Measurements from ENCODE around the gene WWC1. TPM values are rescaled to one million over a fixed set of nuclear protein-coding genes. Genes with fewer than 3 reads are reported as not detected.

Gene WWC1
- total RNA-seq, 2 donors from 2014 or later = not detected

- no peak for DNase-seq (ENCODE audit: low spot score)
- Mint-ChIP-seq H3K27me3 (peaks cover 0 to 4% of the 10 kb centered on the region in 2 donors), H3K4me3 (no peak overlapping the region), H3K36me3 (no peaks in the 10 kb centered on the region), H3K4me1 (ENCODE audit: low read depth in 2 of 2) (no peaks in the 10 kb centered on the region), H3K9me3 (no peaks in the 10 kb centered on the region), H3K27ac (no peak overlapping the region)
- no peak for ATAC-seq
These were observed 87.3 kb downstream of the WWC1 start for GRCh38 chr5:168378741-168379140.

GRCh38 chr5:168382421-168382820, 91.0 kb downstream of the WWC1 start:
- DNase-seq (ENCODE audit: low spot score) (no peak), ATAC-seq (no peak)
- no peaks in the 10 kb centered on the region for H3K4me1 Mint-ChIP-seq (ENCODE audit: low read depth in 2 of 2)
- no peak overlapping the region for H3K4me3 Mint-ChIP-seq
- no peaks in the 10 kb centered on the region for H3K36me3 Mint-ChIP-seq
- peaks cover 3% of the 10 kb centered on the region for H3K9me3 Mint-ChIP-seq
- H3K27ac Mint-ChIP-seq = no peak overlapping the region
- peaks cover 0 to 4% of the 10 kb centered on the region in 2 donors for H3K27me3 Mint-ChIP-seq

- H3K27me3 Mint-ChIP-seq = peaks cover 0 to 27% of the 10 kb centered on the region in 2 donors
- no peaks in the 10 kb centered on the region for H3K4me1 Mint-ChIP-seq (ENCODE audit: low read depth in 2 of 2)
- H3K27ac Mint-ChIP-seq = no peak overlapping the region
- peaks cover 8% of the 10 kb centered on the region for H3K9me3 Mint-ChIP-seq
- H3K4me3 Mint-ChIP-seq = no peak overlapping the region
- ATAC-seq (no peak), DNase-seq (ENCODE audit: low spot score) (no peak)
- peaks cover 11% of the 10 kb centered on the region for H3K36me3 Mint-ChIP-seq
These were observed 99.0 kb downstream of the WWC1 start for GRCh38 chr5:168390491-168390890.

- Mint-ChIP-seq H3K4me3 (no peak overlapping the region), H3K27me3 (peaks cover 0 to 21% of the 10 kb centered on the region in 2 donors), H3K36me3 (peaks cover 11% of the 10 kb centered on the region), H3K27ac (no peak overlapping the region), H3K4me1 (ENCODE audit: low read depth in 2 of 2) (no peaks in the 10 kb centered on the region), H3K9me3 (peaks cover 7% of the 10 kb centered on the region)
- ATAC-seq (no peak), DNase-seq (ENCODE audit: low spot score) (no peak)
These were observed 102.3 kb downstream of the WWC1 start for GRCh38 chr5:168393773-168394172.

- Mint-ChIP-seq H3K4me1 (ENCODE audit: low read depth in 2 of 2) (no peaks in the 10 kb centered on the region), H3K27me3 (peaks cover 5% of the 10 kb centered on the region in 2 donors), H3K36me3 (no peaks in the 10 kb centered on the region), H3K27ac (no peak overlapping the region), H3K4me3 (no peak overlapping the region), H3K9me3 (no peaks in the 10 kb centered on the region)
- DNase-seq (ENCODE audit: low spot score) (no peak), ATAC-seq (no peak)
These were observed 109.2 kb downstream of the WWC1 start for GRCh38 chr5:168400429-168401220.

GRCh38 chr5:168401226-168401625, 109.8 kb downstream of the WWC1 start:
- H3K4me1 Mint-ChIP-seq (ENCODE audit: low read depth in 2 of 2) = no peaks in the 10 kb centered on the region
- no peak overlapping the region for H3K27ac Mint-ChIP-seq
- DNase-seq (ENCODE audit: low spot score) (no peak), ATAC-seq (no peak)
- no peaks in the 10 kb centered on the region for H3K36me3 Mint-ChIP-seq
- peaks cover 5% of the 10 kb centered on the region in 2 donors for H3K27me3 Mint-ChIP-seq
- H3K9me3 Mint-ChIP-seq = no peaks in the 10 kb centered on the region
- H3K4me3 Mint-ChIP-seq = no peak overlapping the region

GRCh38 chr5:168401880-168402279, 110.4 kb downstream of the WWC1 start:
- no peak for DNase-seq (ENCODE audit: low spot score)
- ATAC-seq = no peak
- no peak overlapping the region for H3K27ac Mint-ChIP-seq
- H3K36me3 Mint-ChIP-seq = no peaks in the 10 kb centered on the region
- H3K9me3 Mint-ChIP-seq = no peaks in the 10 kb centered on the region
- no peak overlapping the region for H3K4me3 Mint-ChIP-seq
- H3K27me3 Mint-ChIP-seq = peaks cover 5% of the 10 kb centered on the region in 2 donors
- no peaks in the 10 kb centered on the region for H3K4me1 Mint-ChIP-seq (ENCODE audit: low read depth in 2 of 2)

GRCh38 chr5:168404365-168404764, 112.9 kb downstream of the WWC1 start:
- Mint-ChIP-seq H3K4me3 (no peak overlapping the region), H3K27me3 (peaks cover 5 to 11% of the 10 kb centered on the region in 2 donors), H3K27ac (no peak overlapping the region), H3K9me3 (no peaks in the 10 kb centered on the region), H3K36me3 (no peaks in the 10 kb centered on the region), H3K4me1 (ENCODE audit: low read depth in 2 of 2) (peaks cover under 1 to 12% of the 10 kb centered on the region in 2 donors)
- ATAC-seq = no peak
- no peak for DNase-seq (ENCODE audit: low spot score)

GRCh38 chr5:168407211-168407610, 115.8 kb downstream of the WWC1 start:
- Mint-ChIP-seq H3K4me3 (no peak overlapping the region), H3K27ac (no peak overlapping the region), H3K4me1 (ENCODE audit: low read depth in 2 of 2) (peaks cover 4 to 22% of the 10 kb centered on the region in 2 donors), H3K27me3 (peaks cover 2 to 7% of the 10 kb centered on the region in 2 donors), H3K9me3 (no peaks in the 10 kb centered on the region), H3K36me3 (no peaks in the 10 kb centered on the region)
- no peak for DNase-seq (ENCODE audit: low spot score)
- peak in 1 of 2 donors; percentile 92 for ATAC-seq

- H3K9me3 Mint-ChIP-seq = no peaks in the 10 kb centered on the region
- peaks cover 4 to 22% of the 10 kb centered on the region in 2 donors for H3K4me1 Mint-ChIP-seq (ENCODE audit: low read depth in 2 of 2)
- no peak for DNase-seq (ENCODE audit: low spot score)
- ATAC-seq = no peak
- H3K27ac Mint-ChIP-seq = no peak overlapping the region
- no peak overlapping the region for H3K4me3 Mint-ChIP-seq
- peaks cover 2 to 7% of the 10 kb centered on the region in 2 donors for H3K27me3 Mint-ChIP-seq
- no peaks in the 10 kb centered on the region for H3K36me3 Mint-ChIP-seq
These were observed 117.3 kb downstream of the WWC1 start for GRCh38 chr5:168408561-168409305.

GRCh38 chr5:168409591-168410458, 118.4 kb downstream of the WWC1 start:
- no peaks in the 10 kb centered on the region for H3K36me3 Mint-ChIP-seq
- peak in 1 of 2 donors; percentile 44 for ATAC-seq
- H3K27ac Mint-ChIP-seq = no peak overlapping the region
- DNase-seq (ENCODE audit: low spot score) = no peak
- H3K4me1 Mint-ChIP-seq (ENCODE audit: low read depth in 2 of 2) = peaks cover 4 to 22% of the 10 kb centered on the region in 2 donors
- peak overlapping the region; percentile 69 for H3K4me3 Mint-ChIP-seq
- H3K9me3 Mint-ChIP-seq = no peaks in the 10 kb centered on the region
- H3K27me3 Mint-ChIP-seq = peaks cover 2 to 7% of the 10 kb centered on the region in 2 donors

- Mint-ChIP-seq H3K4me1 (ENCODE audit: low read depth in 2 of 2) (peaks cover 4 to 22% of the 10 kb centered on the region in 2 donors), H3K27me3 (peaks cover 2 to 7% of the 10 kb centered on the region in 2 donors), H3K4me3 (no peak overlapping the region), H3K27ac (no peak overlapping the region), H3K36me3 (no peaks in the 10 kb centered on the region), H3K9me3 (no peaks in the 10 kb centered on the region)
- ATAC-seq (no peak), DNase-seq (ENCODE audit: low spot score) (no peak)
These were observed 120.4 kb downstream of the WWC1 start for GRCh38 chr5:168411871-168412270.

- no peaks in the 10 kb centered on the region for H3K9me3 Mint-ChIP-seq
- peaks cover 0 to 2% of the 10 kb centered on the region in 2 donors for H3K27me3 Mint-ChIP-seq
- DNase-seq (ENCODE audit: low spot score) = no peak
- peaks cover 4 to 15% of the 10 kb centered on the region in 2 donors for H3K4me1 Mint-ChIP-seq (ENCODE audit: low read depth in 2 of 2)
- no peak for ATAC-seq
- no peak overlapping the region for H3K27ac Mint-ChIP-seq
- no peaks in the 10 kb centered on the region for H3K36me3 Mint-ChIP-seq
- H3K4me3 Mint-ChIP-seq = no peak overlapping the region
These were observed 121.6 kb downstream of the WWC1 start for GRCh38 chr5:168413062-168413461.

Data from natural killer cell treated with Interleukin-12 subunit alpha and Interleukin-12 subunit beta and Interleukin-15 and Interleukin-18, amount 100 ng/mL, for 72 hours (primary cell).